ENCODE results near the gene RASAL2. TPM values are rescaled to one million over a fixed set of nuclear protein-coding genes. Genes with fewer than 3 reads are reported as not detected.

Gene RASAL2
- polyA plus RNA-seq, 1 experiment = 21.4 TPM

- TF ChIP-seq CTCF (IDR thresholded peaks at IDR 0.05; ENCODE audit: low read depth, low read length) = no peak
- Histone ChIP-seq H3K27me3 (ENCODE audit: control insufficient read depth, insufficient read depth, low read length) (no peaks in the 10 kb centered on the region), H3K4me3 (ENCODE audit: low read depth, low read length) (no peak overlapping the region), H3K27ac (ENCODE audit: low read depth, low read length) (no peak overlapping the region), H3K9me3 (ENCODE audit: control insufficient read depth, insufficient read depth, low read length) (no peaks in the 10 kb centered on the region)
- DNase-seq (ENCODE audit: low read depth, low spot score) = no peak
- ChIA-PET CTCF (interaction anchor here (0.6 kb wide), 1 partner anchor 94 kb away, joined by 3 read pairs; no protein-coding TSS in a partner anchor), POLR2A (interaction anchor here (1.1 kb wide), 1 partner anchor 32 kb away, joined by 3 read pairs; no protein-coding TSS in a partner anchor)
Measured at GRCh38 chr1:178126261-178126660, 32.4 kb downstream of the RASAL2 start.

- ChIA-PET POLR2A (interaction anchor here (1.1 kb wide), 1 partner anchor 32 kb away, joined by 3 read pairs; no protein-coding TSS in a partner anchor), CTCF (interaction anchor here (0.6 kb wide), 1 partner anchor 95 kb away, joined by 3 read pairs; no protein-coding TSS in a partner anchor)
- Histone ChIP-seq H3K4me3 (ENCODE audit: low read depth, low read length) (no peak overlapping the region), H3K27ac (ENCODE audit: low read depth, low read length) (no peak overlapping the region), H3K27me3 (ENCODE audit: control insufficient read depth, insufficient read depth, low read length) (no peaks in the 10 kb centered on the region), H3K9me3 (ENCODE audit: control insufficient read depth, insufficient read depth, low read length) (no peaks in the 10 kb centered on the region)
- no peak for TF ChIP-seq CTCF (IDR thresholded peaks at IDR 0.05; ENCODE audit: low read depth, low read length)
- peak; percentile 53 for DNase-seq (ENCODE audit: low read depth, low spot score)
Measured at GRCh38 chr1:178126741-178127185, 32.9 kb downstream of the RASAL2 start.

- H3K27me3 ChIP-seq (ENCODE audit: control insufficient read depth, insufficient read depth, low read length) = no peaks in the 10 kb centered on the region
- H3K9me3 ChIP-seq (ENCODE audit: control insufficient read depth, insufficient read depth, low read length) = no peaks in the 10 kb centered on the region
- POLR2A ChIA-PET = no interaction called here
- TF ChIP-seq CTCF (IDR thresholded peaks at IDR 0.05; ENCODE audit: low read depth, low read length) = peak; percentile 15; the same call in 1 of the 2 replicates
- CTCF ChIA-PET = no interaction called here
- no peak overlapping the region for H3K4me3 ChIP-seq (ENCODE audit: low read depth, low read length)
- H3K27ac ChIP-seq (ENCODE audit: low read depth, low read length) = no peak overlapping the region
- DNase-seq (ENCODE audit: low read depth, low spot score) = no peak
Measured at GRCh38 chr1:178127482-178128191, 33.7 kb downstream of the RASAL2 start.

GRCh38 chr1:178133239-178133989, 39.5 kb downstream of the RASAL2 start:
- POLR2A ChIA-PET = interaction anchor here (0.6 kb wide), 1 partner anchor 47 kb away, joined by 5 read pairs; no protein-coding TSS in a partner anchor

More at GRCh38 chr1:178133239-178133989, 39.5 kb downstream of the RASAL2 start:
- no peak for TF ChIP-seq CTCF (IDR thresholded peaks at IDR 0.05; ENCODE audit: low read depth, low read length)
- Histone ChIP-seq H3K27me3 (ENCODE audit: control insufficient read depth, insufficient read depth, low read length) (no peaks in the 10 kb centered on the region), H3K4me3 (ENCODE audit: low read depth, low read length) (no peak overlapping the region), H3K9me3 (ENCODE audit: control insufficient read depth, insufficient read depth, low read length) (no peaks in the 10 kb centered on the region), H3K27ac (ENCODE audit: low read depth, low read length) (no peak overlapping the region)
- CTCF ChIA-PET = interaction anchor here (5.7 kb wide), 1 partner anchor 102 kb away, joined by 22 read pairs; no protein-coding TSS in a partner anchor
- DNase-seq (ENCODE audit: low read depth, low spot score) = no peak

Data from AG04450 (cell line).